Measurements from ENCODE around the gene EFNB1.

Gene EFNB1

DNA sequence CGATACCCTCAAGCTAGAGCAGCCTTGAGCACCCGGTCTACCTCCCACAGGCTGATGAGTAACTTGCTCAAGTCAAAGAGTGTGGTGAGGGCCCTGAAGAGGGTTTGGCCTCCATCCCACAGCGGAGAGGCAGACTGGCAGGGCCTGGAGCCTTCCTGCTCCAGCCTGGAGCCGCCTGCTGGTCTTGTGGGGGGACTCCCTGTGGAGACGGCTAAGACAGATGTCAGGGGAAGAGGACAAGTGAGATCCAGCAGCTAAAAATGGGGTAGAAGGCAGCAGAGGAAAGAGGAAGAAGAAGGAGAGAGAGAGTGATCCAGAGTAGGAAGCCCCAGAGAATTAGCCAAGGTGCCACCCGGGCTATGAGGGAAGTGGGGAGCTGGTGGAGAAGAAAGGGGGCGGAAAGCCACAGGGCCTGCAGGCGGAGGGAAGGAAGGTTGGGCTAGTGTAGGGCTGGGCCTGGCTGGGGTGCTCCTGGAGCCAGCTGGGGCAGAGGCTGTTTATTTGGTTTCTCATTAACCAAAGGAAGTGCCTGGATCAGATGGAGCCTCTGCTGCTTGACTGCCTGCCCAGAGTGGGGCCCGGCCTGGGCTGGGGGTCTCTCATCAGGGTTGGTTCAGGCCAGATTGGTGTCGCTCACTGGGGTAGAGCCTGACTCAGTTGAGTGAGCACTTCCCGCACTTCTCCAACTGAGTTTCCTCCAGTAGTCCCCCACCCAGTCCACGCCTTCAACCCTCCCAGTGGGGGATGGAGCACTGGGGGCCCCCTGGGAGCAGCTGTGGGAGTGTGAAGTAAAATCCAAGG is 14.2 kb downstream of the EFNB1 start:
- DNase-seq (ENCODE audit: low read depth in 2 of 2, low spot score in 1 of 2) = no peak

DNA sequence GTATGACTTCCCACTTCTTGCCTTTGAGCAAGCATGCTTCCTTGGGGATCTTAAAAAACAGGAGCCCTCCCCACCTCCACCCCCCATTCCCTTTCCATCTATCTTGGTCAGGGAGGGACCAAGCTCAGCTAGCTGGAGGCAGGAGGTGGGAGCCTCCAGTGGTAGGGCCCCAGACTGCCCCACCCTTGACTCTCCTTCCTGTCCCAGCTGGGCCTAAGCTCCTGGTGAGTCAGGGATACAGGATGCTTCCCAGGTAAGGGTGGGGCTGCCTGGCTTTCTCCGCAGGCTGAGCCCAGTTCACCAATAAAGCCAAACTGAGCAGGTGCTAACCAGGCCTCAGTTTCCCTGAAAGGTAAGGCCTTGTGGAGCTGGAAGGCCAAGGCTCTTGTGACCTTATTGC is 15.2 kb downstream of the EFNB1 start:
- no peak for DNase-seq (ENCODE audit: low read depth in 2 of 2, low spot score in 1 of 2)

DNA sequence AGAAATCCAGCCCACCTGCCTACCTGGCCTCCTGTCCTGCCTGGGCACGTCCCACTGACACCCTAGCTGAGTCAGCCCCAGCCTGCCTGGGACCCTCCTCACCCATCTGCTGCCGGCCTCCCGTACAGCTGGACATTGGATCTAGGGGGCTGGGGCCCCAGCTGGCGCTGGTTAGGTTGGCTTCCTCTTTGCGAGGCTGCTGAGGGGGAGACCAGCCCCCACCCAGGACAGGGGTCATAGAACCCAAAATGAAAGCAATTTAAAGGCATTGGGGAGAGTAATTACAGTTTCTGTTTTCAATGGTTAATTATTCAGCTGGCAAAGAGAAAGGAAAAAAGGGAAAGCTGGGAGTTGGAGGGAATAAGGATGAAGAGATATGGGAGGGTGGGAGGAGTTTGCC is 15.8 kb downstream of the EFNB1 start:
- no peak for DNase-seq (ENCODE audit: low read depth in 2 of 2, low spot score in 1 of 2)

DNA sequence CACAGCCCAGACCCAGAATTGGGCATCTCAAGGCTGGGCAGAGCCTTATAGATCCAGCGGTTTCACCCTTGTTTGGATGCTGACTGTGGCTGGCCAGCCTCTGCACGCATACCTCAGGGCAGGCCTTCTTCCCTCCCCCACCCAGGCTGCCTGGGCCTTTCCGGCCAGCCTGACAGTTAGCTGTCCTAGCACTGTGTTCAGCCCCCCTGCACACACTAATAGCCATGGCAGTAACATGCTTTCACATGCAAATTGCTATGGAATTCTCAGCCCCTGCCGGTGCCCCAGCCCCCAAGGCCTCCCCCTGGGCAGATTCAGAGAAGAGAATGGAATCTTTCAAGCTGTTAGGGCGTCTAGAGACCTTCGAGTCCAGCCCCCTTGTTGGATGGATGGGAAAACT is 17.7 kb downstream of the EFNB1 start:
- DNase-seq (ENCODE audit: low read depth in 2 of 2, low spot score in 1 of 2) = no peak

DNA sequence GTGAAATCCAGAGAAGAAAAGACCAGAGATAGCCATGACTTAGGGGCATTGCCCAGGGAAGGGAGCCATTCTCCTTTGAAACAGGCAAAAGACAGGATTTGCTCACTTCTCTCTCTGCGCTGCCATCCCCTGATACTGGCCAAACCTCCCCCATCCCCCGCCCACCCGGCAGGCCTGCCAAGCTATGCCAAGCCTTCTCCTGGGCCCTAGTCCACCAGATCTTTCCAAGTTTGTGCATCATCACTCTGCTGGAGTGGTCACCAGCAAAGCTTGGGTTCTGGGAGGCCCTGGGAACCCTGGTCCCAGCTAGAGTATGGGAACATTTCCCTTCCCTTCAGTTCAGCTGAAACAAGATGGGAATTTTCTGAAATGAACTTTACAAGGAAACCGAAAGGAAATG is 18.4 kb downstream of the EFNB1 start:
- no peak for DNase-seq (ENCODE audit: low read depth in 2 of 2, low spot score in 1 of 2)

DNA sequence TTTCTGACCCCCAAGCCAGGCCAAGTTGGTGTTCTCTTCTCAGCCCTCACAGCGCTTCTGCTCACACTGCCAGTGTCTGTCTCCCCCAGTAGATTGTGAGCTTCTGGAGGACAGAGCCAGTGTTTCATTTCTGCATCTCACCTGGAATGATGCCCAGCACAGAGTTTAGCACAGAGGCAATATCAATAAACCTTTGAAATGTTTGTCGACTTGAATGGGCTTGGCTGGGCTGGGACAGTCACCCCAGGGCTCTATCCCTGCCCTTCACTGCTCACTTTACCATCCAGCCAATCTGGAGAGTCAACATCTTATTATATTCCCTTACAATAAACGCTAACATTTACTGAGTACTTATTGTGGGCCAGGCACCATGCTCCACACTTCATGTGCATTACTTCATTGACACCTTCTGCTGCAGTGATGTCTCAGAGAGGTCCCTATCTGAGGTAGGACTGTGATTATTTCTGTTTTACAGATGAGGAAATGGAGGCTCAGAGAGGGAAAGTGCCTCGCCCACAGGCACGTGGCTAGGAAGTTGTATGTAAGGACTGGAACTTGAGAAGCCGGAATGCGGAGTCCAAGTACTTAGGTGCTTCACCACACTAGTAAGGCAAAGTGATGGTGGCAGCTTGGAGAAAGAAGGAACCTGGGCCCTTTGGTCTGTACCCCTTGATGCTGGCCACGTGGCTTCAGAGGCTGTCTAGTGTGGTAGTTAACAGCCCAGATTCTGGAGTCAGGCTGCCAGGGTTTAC is 19.5 kb downstream of the EFNB1 start:
- no peak for DNase-seq (ENCODE audit: low read depth in 2 of 2, low spot score in 1 of 2)

DNA sequence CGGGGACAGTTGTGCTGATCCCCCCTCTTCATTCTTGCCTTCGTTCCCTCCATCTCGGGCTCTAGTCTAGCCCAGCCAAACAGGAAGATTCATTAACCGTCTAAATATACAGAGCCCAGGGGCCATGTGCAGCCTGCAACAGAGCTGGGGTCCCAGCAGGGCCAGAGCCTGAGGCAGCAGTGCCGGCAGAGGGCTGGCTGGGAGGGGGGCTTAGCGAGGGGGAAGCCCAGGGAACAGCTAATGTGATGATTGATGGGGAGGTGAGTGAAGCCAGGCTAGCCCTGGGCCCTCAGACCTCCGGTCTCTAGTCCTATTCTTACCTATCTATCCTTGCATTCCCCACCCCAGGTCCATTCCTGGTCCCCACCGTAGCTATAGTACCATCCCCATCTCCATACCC is 22.3 kb downstream of the EFNB1 start:
- DNase-seq (ENCODE audit: low read depth in 2 of 2, low spot score in 1 of 2) = no peak

DNA sequence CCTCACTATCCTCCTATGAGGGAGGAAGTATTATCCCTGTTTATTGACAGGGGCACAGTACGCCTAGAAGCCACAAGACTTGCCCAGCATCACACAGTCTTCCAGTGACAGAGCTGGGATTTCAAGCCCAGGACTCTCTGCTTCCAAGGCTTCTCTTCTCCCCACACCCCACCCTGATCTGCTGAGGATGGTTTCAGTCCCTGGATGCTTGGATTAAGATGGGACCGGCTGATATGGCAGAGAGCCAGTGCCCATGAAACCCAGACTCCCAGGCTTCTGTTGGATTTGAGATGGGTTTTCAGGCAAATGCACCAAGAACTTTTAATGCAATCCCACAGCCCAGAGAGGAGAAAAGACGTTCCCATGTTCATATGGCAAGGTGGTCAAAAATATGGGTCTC is 23.2 kb downstream of the EFNB1 start:
- no peak for DNase-seq (ENCODE audit: low read depth in 2 of 2, low spot score in 1 of 2)

DNA sequence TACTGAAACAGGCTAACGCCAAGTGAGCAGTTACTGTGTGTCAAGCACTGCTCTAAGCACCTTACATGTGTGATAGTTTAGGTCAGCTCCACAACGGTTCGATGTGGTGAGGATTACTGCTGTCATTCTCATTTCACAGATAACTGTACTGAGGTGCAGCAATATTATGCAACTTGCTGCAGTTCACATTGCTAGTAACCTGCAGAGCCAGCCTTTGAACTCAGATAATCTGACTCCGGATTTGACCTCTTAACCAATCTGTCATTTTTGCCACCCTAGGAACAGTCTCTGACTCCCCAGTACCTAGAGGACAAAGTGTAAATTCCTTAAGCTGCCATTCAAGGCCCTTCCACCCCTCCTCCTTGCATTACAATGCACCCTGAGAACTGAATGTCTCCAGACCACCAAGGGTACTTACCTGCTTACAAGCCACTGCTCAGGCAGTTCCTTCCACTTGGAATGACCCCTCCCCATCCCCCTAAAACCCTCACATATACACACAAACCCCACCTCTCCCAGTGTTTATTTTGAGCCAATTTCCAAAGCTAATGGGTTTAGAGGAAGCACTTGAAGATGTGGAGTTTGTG is 24.9 kb downstream of the EFNB1 start:
- DNase-seq (ENCODE audit: low read depth in 2 of 2, low spot score in 1 of 2) = no peak

DNA sequence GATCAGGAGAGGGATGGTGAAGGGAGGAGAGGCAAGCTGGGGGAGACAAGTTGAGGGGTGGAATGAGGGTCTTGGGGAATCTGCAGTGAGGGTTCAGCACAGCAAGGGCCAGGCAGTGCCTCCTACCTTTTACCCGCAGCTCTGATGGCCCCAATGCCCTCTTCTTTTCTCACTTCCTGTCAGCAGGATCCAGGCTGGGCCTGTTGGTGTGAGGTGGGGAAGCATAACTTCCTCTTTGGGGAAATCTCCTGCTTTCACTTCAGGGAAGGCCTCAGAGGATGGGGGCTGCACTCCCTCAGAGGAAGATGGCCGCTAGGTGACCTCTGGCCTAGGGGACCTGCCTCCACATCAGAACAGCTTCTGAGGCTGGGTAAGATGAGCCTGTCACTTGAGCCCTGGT is 36.5 kb downstream of the EFNB1 start:
- DNase-seq (ENCODE audit: low read depth in 2 of 2, low spot score in 1 of 2) = no peak

DNA sequence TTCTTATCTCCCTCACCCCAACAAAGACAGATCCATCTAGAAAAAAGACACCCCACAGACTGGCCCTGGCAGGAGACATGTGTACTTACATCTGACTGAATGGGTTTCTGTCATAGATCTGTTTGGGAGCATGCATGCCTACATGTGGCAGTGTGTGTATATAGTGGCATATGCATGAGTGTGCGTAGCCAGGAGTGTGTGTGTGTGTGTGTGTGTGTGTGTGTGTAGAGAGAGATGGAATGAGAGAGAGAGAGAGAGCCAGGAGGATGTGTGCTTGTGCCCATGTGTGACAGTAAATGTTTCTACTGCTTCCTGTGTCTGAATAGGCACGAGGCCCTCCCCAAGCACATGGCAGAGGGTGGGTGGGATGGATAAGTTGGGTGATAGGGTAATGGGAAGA is 37.1 kb downstream of the EFNB1 start:
- DNase-seq (ENCODE audit: low read depth in 2 of 2, low spot score in 1 of 2) = no peak

DNA sequence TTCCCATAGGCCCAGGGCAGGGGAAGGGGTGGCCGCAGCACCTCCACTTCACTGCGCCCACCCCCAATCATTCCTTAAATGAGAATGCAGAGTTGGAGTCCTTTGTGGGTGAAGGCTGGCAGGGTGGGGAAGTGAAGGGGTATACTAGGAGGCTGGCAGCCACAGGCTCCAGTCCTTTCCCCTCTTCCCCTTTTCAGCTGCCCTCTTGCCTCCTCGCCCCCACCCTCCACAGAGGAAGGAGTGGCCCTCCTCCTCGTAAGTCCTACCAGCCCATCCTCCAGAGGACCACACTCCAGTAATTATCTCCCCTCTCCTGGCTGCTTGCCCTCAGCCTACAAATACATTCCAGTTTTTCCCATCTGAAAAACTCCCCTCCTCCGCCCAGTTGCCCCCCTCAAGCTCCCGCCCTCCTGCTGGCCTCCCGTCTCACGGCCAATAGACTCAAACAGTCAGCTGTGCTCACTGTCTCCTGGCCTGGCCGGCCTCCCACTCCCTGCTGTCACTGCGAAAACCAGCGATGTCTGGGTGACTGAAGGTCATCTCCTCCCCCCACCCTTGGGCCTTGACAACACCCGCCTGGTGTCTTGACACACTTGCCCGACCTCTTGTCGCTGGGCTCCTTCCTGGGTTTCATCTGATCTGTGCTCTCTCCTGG is 38.8 kb downstream of the EFNB1 start:
- no peak for DNase-seq (ENCODE audit: low read depth in 2 of 2, low spot score in 1 of 2)

DNA sequence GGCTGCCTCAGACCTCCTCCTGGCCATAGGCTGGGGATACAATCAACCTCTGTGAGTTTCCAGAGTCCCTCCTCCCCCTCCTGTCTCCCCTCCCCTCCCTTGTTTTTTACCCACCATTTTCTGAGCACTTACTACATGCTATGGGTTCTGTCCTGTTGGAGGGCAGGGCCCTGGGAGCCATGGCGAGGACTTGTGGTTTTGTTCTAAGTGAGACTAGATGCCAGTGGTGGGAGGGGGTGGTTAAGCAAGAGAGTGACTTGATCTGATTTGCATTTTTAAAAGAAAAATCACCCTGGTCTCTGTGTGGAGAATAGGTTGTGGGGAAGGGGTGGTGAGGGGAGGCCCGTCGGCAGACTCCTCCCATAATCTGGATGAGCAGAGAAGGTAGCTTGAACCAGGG is 39.5 kb downstream of the EFNB1 start:
- no peak for DNase-seq (ENCODE audit: low read depth in 2 of 2, low spot score in 1 of 2)

DNA sequence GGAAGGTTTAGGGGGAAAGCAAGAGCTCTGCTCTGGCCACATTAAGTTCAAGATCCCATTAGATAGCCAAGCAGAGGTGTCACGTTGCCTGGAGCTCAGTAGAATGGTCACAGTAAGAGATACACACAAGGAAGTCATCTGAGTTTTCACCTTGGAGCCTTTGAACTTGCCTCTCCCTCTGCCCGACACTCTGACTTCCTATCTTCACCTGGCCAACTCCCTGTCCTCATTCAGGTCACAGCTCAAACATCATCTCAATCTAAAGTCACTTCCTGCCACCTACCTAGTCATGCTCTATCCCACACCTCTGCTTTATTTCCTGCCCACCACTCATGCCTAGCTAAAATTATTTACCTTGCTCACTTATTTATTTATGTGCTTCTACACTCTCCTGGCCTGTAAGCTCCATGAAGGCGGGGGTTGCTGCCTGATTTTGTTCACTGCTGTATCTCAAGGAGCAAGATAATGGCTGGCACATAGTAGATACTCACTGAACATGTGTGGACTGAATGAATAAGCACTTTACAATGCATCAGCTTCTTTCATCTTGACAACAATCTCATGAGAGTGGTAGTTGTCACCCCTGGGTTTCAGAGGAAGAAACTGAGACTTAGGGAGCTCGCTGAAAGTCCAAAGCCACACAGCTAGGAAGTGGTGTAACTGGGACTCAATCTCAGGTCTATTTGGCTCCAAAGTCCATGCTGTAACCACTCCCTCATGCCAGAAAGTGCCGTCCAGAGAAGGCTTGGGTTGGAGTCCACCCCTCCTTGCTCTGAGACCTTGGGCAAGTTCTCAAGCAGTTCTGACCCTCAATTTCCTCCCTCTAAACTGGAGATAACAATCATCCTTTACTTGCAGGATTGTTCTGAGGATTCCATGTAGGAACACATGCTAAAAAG is 40.3 kb downstream of the EFNB1 start:
- DNase-seq (ENCODE audit: low read depth in 2 of 2, low spot score in 1 of 2) = no peak

DNA sequence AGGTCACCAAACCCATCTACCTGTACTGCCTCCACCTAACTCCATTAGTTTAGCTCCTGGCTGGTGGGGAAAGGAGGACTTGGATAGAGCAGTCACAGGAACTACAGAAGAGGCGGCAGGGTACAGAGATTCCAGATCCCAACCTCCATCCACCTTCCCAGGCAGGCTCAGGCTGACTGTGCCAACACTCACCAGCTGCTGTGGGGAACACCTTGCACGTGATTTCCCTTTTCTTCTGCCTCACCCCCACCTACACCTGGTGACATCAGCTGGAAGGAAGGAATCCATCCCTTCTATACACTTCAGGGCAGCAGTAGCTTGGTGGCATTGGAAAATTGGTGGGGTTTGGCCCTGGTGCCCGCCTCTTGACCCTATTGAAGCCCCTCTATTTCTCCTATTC is 41.5 kb downstream of the EFNB1 start:
- no peak for DNase-seq (ENCODE audit: low read depth in 2 of 2, low spot score in 1 of 2)

DNA sequence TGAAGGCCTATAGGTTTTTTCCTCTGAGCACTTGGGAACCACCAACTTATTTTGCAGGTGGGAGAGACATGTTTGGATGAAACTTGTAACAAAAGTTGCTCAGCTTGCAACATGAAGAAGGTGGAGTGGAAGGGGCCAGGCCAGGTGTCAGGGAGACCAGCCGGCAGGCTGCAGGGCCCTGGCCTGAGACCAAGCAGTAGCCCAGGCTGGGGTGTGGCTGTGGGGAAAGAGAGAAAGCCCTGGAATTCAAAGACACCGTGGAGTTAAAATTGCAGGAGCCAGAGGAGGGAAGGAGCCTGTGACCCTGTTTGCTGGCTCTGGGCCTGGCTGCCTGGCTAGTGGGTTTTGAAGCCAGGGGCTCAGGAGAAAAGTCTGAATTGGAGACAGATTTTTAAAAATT is 43.4 kb downstream of the EFNB1 start:
- DNase-seq (ENCODE audit: low read depth in 2 of 2, low spot score in 1 of 2) = no peak

DNA sequence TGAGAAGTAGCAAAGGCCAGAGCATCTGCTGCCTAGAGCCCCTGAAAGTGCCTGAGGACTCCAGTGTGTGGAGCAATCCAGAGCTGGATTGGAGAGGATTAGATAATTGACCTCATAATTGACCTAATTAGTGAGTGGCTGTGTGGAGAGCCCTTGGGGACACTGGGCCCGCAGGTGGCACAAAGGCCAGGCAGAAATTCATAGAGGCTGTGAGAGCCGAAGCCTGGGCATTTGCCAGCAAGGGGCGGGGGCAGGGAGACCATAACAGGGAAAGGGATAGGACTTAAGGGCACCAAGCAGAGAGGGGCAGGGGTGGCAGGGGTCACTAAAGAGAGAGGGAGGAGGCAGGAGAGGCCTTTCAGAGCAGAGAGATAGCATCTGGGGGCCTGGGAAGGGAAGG is 45.3 kb downstream of the EFNB1 start:
- no peak for DNase-seq (ENCODE audit: low read depth in 2 of 2, low spot score in 1 of 2)

DNA sequence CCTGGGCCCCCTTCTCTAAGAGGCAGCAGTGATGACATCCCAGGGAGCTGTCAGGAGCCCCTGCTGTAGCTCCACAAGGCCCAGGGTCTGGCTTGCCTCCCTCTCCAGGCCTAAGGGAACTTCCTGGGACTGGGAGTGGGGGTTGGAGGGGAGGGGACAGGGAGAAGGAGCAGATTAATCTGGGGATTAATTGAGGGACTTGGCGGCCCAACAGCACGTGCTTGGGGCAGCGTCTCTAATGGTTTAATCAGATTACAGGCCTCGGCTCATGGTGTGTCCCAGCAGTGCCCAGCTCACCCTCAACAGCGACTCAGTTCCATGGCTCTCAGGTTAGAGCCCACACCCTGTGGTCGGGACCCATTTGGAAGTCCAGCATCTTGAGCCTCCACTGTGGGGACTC is 47.9 kb downstream of the EFNB1 start:
- no peak for DNase-seq (ENCODE audit: low read depth in 2 of 2, low spot score in 1 of 2)

DNA sequence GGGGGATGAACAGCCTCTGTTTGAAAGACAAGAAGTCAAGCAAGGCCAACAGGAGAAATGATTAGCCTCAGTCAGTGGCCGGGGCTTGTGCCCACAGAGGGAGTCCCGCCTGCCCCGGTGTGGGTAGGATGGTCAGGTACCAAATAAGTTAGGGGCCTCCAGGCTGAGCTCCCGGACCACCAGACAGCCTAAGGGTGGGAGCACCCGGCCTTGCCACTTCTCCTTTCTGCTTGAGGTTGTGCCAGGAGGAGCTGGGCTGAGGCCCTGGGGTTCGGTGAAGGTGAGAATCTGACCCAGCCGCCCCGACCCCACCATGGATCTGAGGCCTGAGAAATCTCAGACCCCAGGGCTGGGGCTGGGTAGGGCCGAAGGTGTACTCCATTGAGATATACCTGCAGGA is 48.8 kb downstream of the EFNB1 start:
- DNase-seq (ENCODE audit: low read depth in 2 of 2, low spot score in 1 of 2) = no peak

DNA sequence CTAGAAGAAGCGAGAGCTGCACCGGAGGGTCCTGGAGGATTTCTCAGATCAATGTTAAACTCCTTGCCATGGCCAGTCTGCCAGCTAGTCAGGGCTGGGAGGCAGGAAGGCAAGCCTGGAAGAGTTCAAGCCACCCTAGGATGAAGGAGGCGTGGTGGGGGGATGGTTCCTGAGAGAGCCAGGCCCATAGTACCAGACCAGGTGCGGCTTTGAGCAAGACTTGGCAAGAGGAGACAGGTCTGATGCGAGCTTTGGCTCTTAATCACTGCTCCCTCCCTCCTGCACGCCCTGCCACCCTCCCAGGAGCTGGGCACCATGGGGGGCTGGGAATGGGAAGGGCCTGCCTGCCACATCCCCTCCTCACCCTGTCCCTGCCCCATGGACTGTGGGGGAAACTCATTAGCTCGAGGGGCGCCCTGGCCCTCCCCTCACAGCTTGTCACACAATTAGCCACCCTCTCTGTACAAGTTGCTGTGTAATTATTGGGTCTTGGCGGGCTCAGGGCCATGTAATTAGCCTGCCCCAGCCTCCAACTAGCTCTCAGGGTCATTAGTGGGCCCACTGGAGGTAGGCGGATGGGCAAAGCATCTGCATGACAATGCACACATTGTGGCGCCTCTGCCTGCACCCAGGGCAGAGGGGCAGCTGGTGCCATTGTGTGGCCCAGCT is 50.3 kb downstream of the EFNB1 start:
- DNase-seq (ENCODE audit: low read depth in 2 of 2, low spot score in 1 of 2) = no peak

Measured in stimulated activated CD8-positive, alpha-beta memory T cell treated with anti-CD3 and anti-CD28 coated beads, Interleukin-4, amount 100 ng/mL, for 1 hour (primary cell).